ENCODE results near the gene APOBEC3A. TPM values are rescaled to one million over a fixed set of nuclear protein-coding genes. Genes with fewer than 3 reads are reported as not detected.

Gene APOBEC3A
- total and polyA plus RNA-seq, 2 of the 8 experiments (the other 6 are each of a cell fraction or from before 2014, with no cell fraction given), result not detected

DNA sequence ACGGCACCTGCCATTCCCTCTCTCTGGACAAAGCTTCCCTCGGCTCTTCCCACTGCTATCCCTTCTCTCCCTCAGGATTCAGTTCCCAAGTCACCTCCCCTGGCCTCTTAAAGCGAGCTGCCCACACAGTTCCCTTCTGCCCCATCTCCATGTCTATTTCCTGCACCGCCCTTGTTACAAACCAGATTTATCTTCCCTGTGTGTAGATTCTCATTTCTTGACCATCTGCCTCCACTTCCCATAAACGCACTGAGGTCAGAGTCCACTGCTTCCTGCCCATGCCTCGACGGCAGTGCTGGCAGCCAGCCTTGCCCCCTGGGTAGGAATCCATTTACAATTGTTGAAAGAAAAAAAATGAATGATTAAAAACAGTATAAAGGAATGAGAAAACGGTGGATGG lies 13.1 kb downstream of the APOBEC3A start:
- Histone ChIP-seq H3K4me2 (ENCODE audit: insufficient read depth in 1 of 2, low read depth in 2 of 2, low read length in 2 of 2) (no peak overlapping the region), H3K56ac (replicated peaks; ENCODE audit: insufficient read length, low read depth, low read length) (no peak overlapping the region), H3K14ac (ENCODE audit: insufficient read length) (no peak overlapping the region), H3K4ac (replicated peaks; ENCODE audit: insufficient read length, low read depth, low read length) (no peak overlapping the region), H3K23ac (ENCODE audit: insufficient read length) (no peak overlapping the region), H2BK20ac (ENCODE audit: low read length) (no peak overlapping the region), H2AK5ac (ENCODE audit: low read depth, low read length) (no peak overlapping the region), H3K4me3 (ENCODE audit: extremely low read depth in 1 of 4, insufficient read depth in 2 of 4, low read depth in 3 of 4, low read length in 4 of 4) (no peak overlapping the region), H4K20me1 (replicated peaks in 1 of 2; ENCODE audit: control insufficient read depth in 1 of 2, insufficient read depth in 2 of 2, low read length in 2 of 2) (no peaks in the 10 kb centered on the region), H2BK120ac (replicated peaks; ENCODE audit: low read depth, low read length) (no peak overlapping the region), H3K27me3 (replicated peaks in 1 of 4; ENCODE audit: control insufficient read depth in 3 of 4, extremely low read depth in 1 of 4, insufficient read depth in 3 of 4, low read length in 3 of 4) (no peaks in the 10 kb centered on the region; a peak in 2 of 7 replicates), H4K91ac (replicated peaks; ENCODE audit: insufficient read length, low read length) (no peak overlapping the region), H3K9me3 (ENCODE audit: insufficient read depth in 2 of 2, low read depth in 1 of 2, low read length in 1 of 2) (peaks cover under 1 to 4% of the 10 kb centered on the region in 2 experiments; a peak in 1 of 4 replicates), H3K23me2 (ENCODE audit: low read depth, low read length) (no peaks in the 10 kb centered on the region), H2BK5ac (ENCODE audit: low read depth, low read length) (no peak overlapping the region), H2BK15ac (ENCODE audit: low read length) (no peak overlapping the region), H4K8ac (ENCODE audit: extremely low read depth, insufficient read depth, low read length) (no peak overlapping the region), H3K27ac (ENCODE audit: low read depth, low read length) (no peak overlapping the region), H3K36me3 (ENCODE audit: control insufficient read depth in 2 of 4, insufficient read depth in 4 of 4, low read length in 3 of 4) (no peaks in the 10 kb centered on the region), H3K79me2 (ENCODE audit: control insufficient read depth in 1 of 2, insufficient read depth in 2 of 2, low read length in 2 of 2) (no peaks in the 10 kb centered on the region), H2BK12ac (ENCODE audit: low read depth, low read length) (no peak overlapping the region), H3K9ac (replicated peaks in 1 of 4; ENCODE audit: extremely low read depth in 1 of 4, low read depth in 3 of 4, low read length in 3 of 4) (no peak overlapping the region), H3K79me1 (ENCODE audit: low read depth, low read length) (no peaks in the 10 kb centered on the region), H3K4me1 (replicated peaks in 1 of 4; ENCODE audit: control insufficient read depth in 3 of 4, insufficient read depth in 4 of 4, low read length in 3 of 4) (peaks cover 0 to 10% (median 3%) of the 10 kb centered on the region in 4 experiments; a peak in 4 of 7 replicates), H4K5ac (ENCODE audit: insufficient read length, low read depth, low read length) (no peak overlapping the region), H3K18ac (ENCODE audit: extremely low read depth, low read length) (no peak overlapping the region), H2AFZ (ENCODE audit: low read length) (no peak overlapping the region)
- DNase-seq (ENCODE audit: low read depth in 1 of 2, low spot score in 2 of 2) (no peak), FAIRE-seq (no peak)
- 85% methylated on average over 8 of the region's 8 CpGs; no CpG with 5 or more reads in 1 of the 2 experiments for WGBS, 2 experiments (ENCODE audit: extremely low coverage in 1 of 2, insufficient coverage in 1 of 2, insufficient read length in 1 of 2, insufficient replicate concordance in 2 of 2, low coverage in 1 of 2, low lambda C conversion rate in 2 of 2, missing lambda C conversion rate in 1 of 2)
- TF ChIP-seq TAF7 (optimal IDR thresholded peaks at IDR 0.05; ENCODE audit: borderline replicate concordance, low read depth, low read length), result no peak
- TF ChIP-seq, protein P1, sequence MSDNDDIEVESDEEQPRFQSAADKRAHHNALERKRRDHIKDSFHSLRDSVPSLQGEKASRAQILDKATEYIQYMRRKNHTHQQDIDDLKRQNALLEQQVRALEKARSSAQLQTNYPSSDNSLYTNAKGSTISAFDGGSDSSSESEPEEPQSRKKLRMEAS (IDR thresholded peaks at IDR 0.05), result no peak
- POLR2A ChIA-PET (ENCODE audit: partially characterized antibody), result interaction anchor here (2.0 kb wide), 1 partner anchor 11 kb away, joined by 8 read pairs; the partner anchor contains the start of gene APOBEC3B
- CTCF ChIA-PET (ENCODE audit: partially characterized antibody), result interaction anchor here (0.5 to 7.1 kb wide), 10 partner anchors 12 to 201 kb away, joined by 3 to 63 read pairs (median 3); partner anchors contain the start of gene APOBEC3B
